ENCODE data around the gene ZWILCH. TPM values are rescaled to one million over a fixed set of nuclear protein-coding genes. Genes with fewer than 3 reads are reported as not detected.

ZWILCH gene
- polyA plus RNA-seq, 1 donor (not counting 4 experiments of a cell fraction or from before 2014, with no cell fraction given), result 34.9 TPM

GRCh38 chr15:66570327-66570726, 65.2 kb downstream of the ZWILCH start:
- H3K27me3 ChIP-seq (ENCODE audit: control insufficient read depth, extremely low read depth, insufficient read depth, low read length), result no peaks in the 10 kb centered on the region
- H3K4me1 ChIP-seq (ENCODE audit: control insufficient read depth, extremely low read depth, insufficient read depth, low read length), result peaks cover 12% of the 10 kb centered on the region
- H3K9me3 ChIP-seq (ENCODE audit: control insufficient read depth, low read depth, low read length), result no peaks in the 10 kb centered on the region
- no peak for FAIRE-seq
- no peak overlapping the region for H3K4me2 ChIP-seq (ENCODE audit: control insufficient read depth, extremely low read depth, insufficient read depth, low read depth, low read length)
- H3K27ac ChIP-seq (ENCODE audit: control insufficient read depth, insufficient read depth, low read length), result no peak overlapping the region
- H3K36me3 ChIP-seq (ENCODE audit: control insufficient read depth in 2 of 2, extremely low read depth in 1 of 2, insufficient read depth in 2 of 2, low read length in 2 of 2), result no peaks in the 10 kb centered on the region
- no peak overlapping the region for H2AFZ ChIP-seq (ENCODE audit: control insufficient read depth, low read length)
- H3K79me2 ChIP-seq (ENCODE audit: control insufficient read depth, insufficient read depth, low read length), result no peaks in the 10 kb centered on the region
- no peak overlapping the region for H3K9ac ChIP-seq (ENCODE audit: control insufficient read depth, extremely low read depth, insufficient read depth, low read length)
- no peaks in the 10 kb centered on the region for H3K9me1 ChIP-seq (ENCODE audit: control insufficient read depth, extremely low read depth, insufficient read depth, low read length)
- no peaks in the 10 kb centered on the region for H4K20me1 ChIP-seq (ENCODE audit: control insufficient read depth, extremely low read depth, insufficient read depth, low read length)
- no peak overlapping the region for H3K4me3 ChIP-seq (ENCODE audit: control insufficient read depth in 2 of 3, extremely low read depth in 1 of 3, insufficient read depth in 2 of 3, low read depth in 1 of 3, low read length in 3 of 3)
- no peak for DNase-seq (ENCODE audit: low read depth, low spot score)
- TF ChIP-seq CTCF (optimal IDR thresholded peaks at IDR 0.05 in 1 of 3, IDR thresholded peaks at IDR 0.05 in 1 of 3, conservative IDR thresholded peaks at IDR 0.05 in 1 of 3; ENCODE audit: extremely low read depth in 1 of 3, insufficient read depth in 2 of 3, low read length in 3 of 3) (no peak), EZH2 (IDR thresholded peaks at IDR 0.05; ENCODE audit: low read length) (no peak)
- dilution Hi-C loops (cut with MboI; ENCODE audit: extremely low pct_ligation_motif_present, low sequenced_read_pairs), result no loop called here

GRCh38 chr15:66570842-66571478, 65.8 kb downstream of the ZWILCH start:
- FAIRE-seq (no peak), DNase-seq (ENCODE audit: low read depth, low spot score) (no peak)
- H3K4me3 ChIP-seq (ENCODE audit: control insufficient read depth in 2 of 3, extremely low read depth in 1 of 3, insufficient read depth in 2 of 3, low read depth in 1 of 3, low read length in 3 of 3), result no peak overlapping the region
- H3K27ac ChIP-seq (ENCODE audit: control insufficient read depth, insufficient read depth, low read length), result no peak overlapping the region
- H2AFZ ChIP-seq (ENCODE audit: control insufficient read depth, low read length), result no peak overlapping the region
- no peaks in the 10 kb centered on the region for H3K9me1 ChIP-seq (ENCODE audit: control insufficient read depth, extremely low read depth, insufficient read depth, low read length)
- H3K9me3 ChIP-seq (ENCODE audit: control insufficient read depth, low read depth, low read length), result no peaks in the 10 kb centered on the region
- H3K9ac ChIP-seq (ENCODE audit: control insufficient read depth, extremely low read depth, insufficient read depth, low read length), result no peak overlapping the region
- H3K36me3 ChIP-seq (ENCODE audit: control insufficient read depth in 2 of 2, extremely low read depth in 1 of 2, insufficient read depth in 2 of 2, low read length in 2 of 2), result no peaks in the 10 kb centered on the region
- no peaks in the 10 kb centered on the region for H4K20me1 ChIP-seq (ENCODE audit: control insufficient read depth, extremely low read depth, insufficient read depth, low read length)
- H3K4me2 ChIP-seq (ENCODE audit: control insufficient read depth, extremely low read depth, insufficient read depth, low read depth, low read length), result no peak overlapping the region
- H3K79me2 ChIP-seq (ENCODE audit: control insufficient read depth, insufficient read depth, low read length), result no peaks in the 10 kb centered on the region
- dilution Hi-C loops (cut with MboI; ENCODE audit: extremely low pct_ligation_motif_present, low sequenced_read_pairs), result no loop called here
- H3K27me3 ChIP-seq (ENCODE audit: control insufficient read depth, extremely low read depth, insufficient read depth, low read length), result no peaks in the 10 kb centered on the region
- H3K4me1 ChIP-seq (ENCODE audit: control insufficient read depth, extremely low read depth, insufficient read depth, low read length), result peaks cover 7% of the 10 kb centered on the region
- TF ChIP-seq CTCF (optimal IDR thresholded peaks at IDR 0.05 in 1 of 3, IDR thresholded peaks at IDR 0.05 in 1 of 3, conservative IDR thresholded peaks at IDR 0.05 in 1 of 3; ENCODE audit: extremely low read depth in 1 of 3, insufficient read depth in 2 of 3, low read length in 3 of 3) (no peak), EZH2 (IDR thresholded peaks at IDR 0.05; ENCODE audit: low read length) (no peak)
